HG02870 (cell line): ENCODE measurements around the gene GSTM2.

Experiments used
- ATAC-seq: cut with Tn5 transposase; IDR thresholded peaks from one replicate; pipeline ENCODE4 v1.9.1; 2021; ENCODE audit warnings: mild to moderate bottlenecking, moderate library complexity; ENCODE audit not compliant: unreplicated experiment

The GSTM2 gene

GRCh38 chr1:109629372-109630030 lies 38.4 kb upstream of the GSTM2 start:
- no peak for ATAC-seq

DNA sequence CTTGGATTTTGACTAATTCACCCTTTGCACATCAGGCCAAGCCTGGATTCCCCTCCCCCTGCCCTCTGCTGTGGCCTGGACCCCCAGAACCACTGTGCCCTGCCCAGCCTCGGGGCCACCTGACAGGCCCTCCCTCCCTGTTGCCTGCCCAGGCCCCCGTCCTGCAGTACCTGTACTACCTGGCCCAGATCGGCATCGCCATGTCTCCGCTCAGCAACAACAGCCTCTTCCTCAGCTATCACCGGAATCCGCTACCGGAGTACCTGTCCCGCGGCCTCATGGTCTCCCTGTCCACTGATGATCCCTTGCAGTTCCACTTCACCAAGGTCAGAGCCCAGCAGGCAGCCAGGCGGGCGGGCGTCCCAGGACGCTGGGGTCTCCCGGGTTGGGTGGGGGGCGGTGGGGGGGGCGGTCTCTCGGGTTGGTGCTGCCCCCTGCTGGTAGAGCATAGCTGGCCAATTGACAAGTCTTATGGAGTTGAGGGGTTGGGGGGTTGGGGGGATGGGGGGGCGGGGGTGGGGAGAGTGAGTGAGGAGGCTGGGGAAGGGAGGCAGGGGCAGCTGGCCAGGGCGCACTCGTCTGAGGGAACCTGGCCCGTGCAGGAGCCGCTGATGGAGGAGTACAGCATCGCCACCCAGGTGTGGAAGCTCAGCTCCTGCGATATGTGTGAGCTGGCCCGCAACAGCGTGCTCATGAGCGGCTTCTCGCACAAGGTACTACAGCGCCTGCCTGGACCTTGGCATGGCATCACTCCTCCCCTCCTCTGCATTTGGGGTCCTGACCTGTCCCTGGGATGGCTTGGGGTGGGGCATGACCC lies 37.6 kb upstream of the GSTM2 start:
- no peak for ATAC-seq

DNA sequence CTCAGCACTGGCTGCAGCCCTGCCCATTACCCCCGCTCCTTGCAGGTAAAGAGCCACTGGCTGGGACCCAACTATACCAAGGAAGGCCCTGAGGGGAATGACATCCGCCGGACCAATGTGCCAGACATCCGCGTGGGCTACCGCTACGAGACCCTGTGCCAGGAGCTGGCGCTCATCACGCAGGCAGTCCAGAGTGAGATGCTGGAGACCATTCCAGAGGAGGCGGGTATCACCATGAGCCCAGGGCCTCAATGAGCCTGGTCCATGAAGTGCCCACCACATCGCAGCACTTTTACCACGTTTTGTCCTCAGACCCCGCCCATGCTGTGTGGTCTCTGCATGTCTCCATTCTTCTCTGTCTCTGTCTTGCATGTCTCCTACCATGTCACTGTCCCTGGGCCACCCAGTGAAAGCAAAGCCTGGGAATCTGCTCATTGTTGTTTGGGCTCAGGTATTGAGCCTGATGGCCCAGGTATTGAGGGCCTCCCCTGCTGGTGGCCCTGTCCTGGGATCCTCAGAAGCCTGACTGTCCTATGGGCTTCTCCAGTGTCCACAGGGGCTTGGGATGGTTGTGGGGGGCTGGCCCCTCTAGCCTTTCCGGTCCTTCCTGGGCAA lies 36.9 kb upstream of the GSTM2 start:
- ATAC-seq, result no peak

GRCh38 chr1:109631513-109632505 lies 36.0 kb upstream of the GSTM2 start:
- no peak for ATAC-seq

- ATAC-seq, result no peak
Observed at GRCh38 chr1:109632671-109633346, 35.0 kb upstream of the GSTM2 start.

DNA sequence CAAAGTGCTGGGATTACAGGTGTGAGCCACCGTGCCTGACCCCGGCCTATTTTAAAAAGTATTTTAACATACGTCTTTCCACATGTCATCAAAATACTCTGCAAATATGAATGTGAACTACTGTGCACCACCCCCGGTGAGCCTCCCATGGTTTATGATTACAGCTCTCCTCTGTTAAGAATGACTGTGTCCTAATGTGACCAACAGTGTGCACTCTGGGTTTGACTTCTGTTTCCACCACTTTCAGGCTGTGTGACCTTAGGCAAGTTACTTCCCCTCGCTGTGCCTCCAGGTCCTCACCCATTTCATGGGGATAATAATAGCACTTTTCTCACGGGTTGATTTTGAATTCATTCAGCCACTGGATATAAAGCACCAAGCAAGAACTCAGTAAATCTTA lies 33.6 kb upstream of the GSTM2 start:
- no peak for ATAC-seq

- ATAC-seq, result no peak
Observed at GRCh38 chr1:109634771-109635750, 32.8 kb upstream of the GSTM2 start.

DNA sequence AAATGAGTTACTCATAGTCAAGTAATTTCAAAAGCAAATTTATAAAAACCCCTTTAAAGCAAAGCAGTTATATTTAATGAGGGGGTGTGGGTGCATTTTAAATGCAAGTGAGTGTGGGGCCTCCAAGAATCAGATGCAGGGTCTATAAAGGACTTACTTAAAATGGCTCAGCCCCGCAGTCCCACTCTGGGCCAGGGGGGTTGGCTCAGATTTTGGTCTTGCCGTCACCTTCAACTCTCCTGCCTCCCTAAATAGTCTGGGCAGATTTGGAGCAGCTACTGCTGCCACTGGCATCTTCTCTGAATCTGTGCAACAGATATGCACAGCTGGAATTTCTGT lies 32.0 kb upstream of the GSTM2 start:
- ATAC-seq, result no peak

- no peak for ATAC-seq
Observed at GRCh38 chr1:109636201-109636952, 31.5 kb upstream of the GSTM2 start.

DNA sequence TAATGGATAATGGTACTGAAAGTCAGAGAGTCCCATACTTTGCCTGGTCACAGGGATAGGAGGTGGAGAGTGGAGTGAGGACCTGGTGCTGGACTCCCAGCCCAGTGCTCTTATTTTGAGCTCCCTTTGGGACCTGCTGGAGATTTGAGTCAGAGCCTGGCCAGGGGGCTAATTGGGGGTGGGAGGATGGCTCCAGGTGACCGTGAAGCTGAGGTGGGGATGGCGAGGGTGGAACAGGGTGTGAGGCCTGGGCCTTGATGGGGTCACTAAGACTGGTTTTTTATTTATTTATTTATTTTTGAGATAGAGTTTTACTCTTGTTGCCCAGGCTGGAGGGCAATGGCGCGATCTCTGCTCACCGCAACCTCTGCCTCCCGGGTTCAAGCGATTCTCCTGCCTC lies 30.4 kb upstream of the GSTM2 start:
- no peak for ATAC-seq

- ATAC-seq, result no peak
Observed at GRCh38 chr1:109639063-109639840, 28.6 kb upstream of the GSTM2 start.

- ATAC-seq, result no peak
Observed at GRCh38 chr1:109639841-109640184, 28.0 kb upstream of the GSTM2 start.

GRCh38 chr1:109640285-109640865 lies 27.5 kb upstream of the GSTM2 start:
- ATAC-seq, result no peak

- no peak for ATAC-seq
Observed at GRCh38 chr1:109641078-109641740, 26.6 kb upstream of the GSTM2 start.

- ATAC-seq, result no peak
Observed at GRCh38 chr1:109641861-109642260, 26.0 kb upstream of the GSTM2 start.

- no peak for ATAC-seq
Observed at GRCh38 chr1:109642626-109643025, 25.2 kb upstream of the GSTM2 start.
